Measurements from ENCODE around the gene MYO1A. TPM values are rescaled to one million over a fixed set of nuclear protein-coding genes. Genes with fewer than 3 reads are reported as not detected.

Gene MYO1A
- total and polyA plus RNA-seq, 2 of the 13 experiments (the other 11 are each of a cell fraction or from before 2014, with no cell fraction given), result 5.3 to 6.0 TPM

- no peak for TF ChIP-seq HES4 (CRISPR knock-in tag; IDR thresholded peaks at IDR 0.05; ENCODE audit: borderline replicate concordance)
Measured at GRCh38 chr12:57010627-57011247, 39.2 kb downstream of the MYO1A start (continued).

GRCh38 chr12:57009949-57010626, 39.8 kb downstream of the MYO1A start:
- H3K4me2 ChIP-seq (ENCODE audit: low read depth, low read length), result no peak overlapping the region
- H3K9me3 ChIP-seq (ENCODE audit: low read length), result no peaks in the 10 kb centered on the region
- H3K4me3 ChIP-seq (replicated peaks in 1 of 3; ENCODE audit: insufficient read depth in 1 of 3, low read depth in 2 of 3, low read length in 3 of 3), result no peak overlapping the region
- H3K4me1 ChIP-seq (ENCODE audit: insufficient read depth, low read length), result peaks cover 35% of the 10 kb centered on the region
- BruUV-seq (replicated peaks), result no TSS peak
- WGBS (ENCODE audit: low lambda C conversion rate), result 57% methylated on average over 5 of the region's 5 CpGs
- ATAC-seq, result no peak
- ChIA-PET CTCF (ENCODE audit: low intra/inter-chr PET ratio, low total read pairs) (interaction anchor here (0.7 to 4.6 kb wide), 2 partner anchors 52 to 77 kb away, joined by 3 to 72 read pairs; no protein-coding TSS in a partner anchor), POLR2A (no interaction called here)
- H3K9ac ChIP-seq (ENCODE audit: insufficient read depth, low read depth, low read length), result no peak overlapping the region
- H3K27ac ChIP-seq (ENCODE audit: extremely low read length, insufficient read depth, low read length), result no peak overlapping the region
- intact Hi-C loops (cut with micrococcal nuclease; ENCODE audit: unreplicated experiment), result loop anchor here (2.0 kb wide), 1 partner anchor 103 kb away; no protein-coding TSS in a partner anchor
- no peak overlapping the region for H2AFZ ChIP-seq (ENCODE audit: low read length)
- H3K36me3 ChIP-seq (replicated peaks in 1 of 2; ENCODE audit: control insufficient read depth in 1 of 2, insufficient read depth in 2 of 2, low read length in 2 of 2), result no peaks in the 10 kb centered on the region
- TF ChIP-seq TERF1 (CRISPR knock-in tag; IDR thresholded peaks at IDR 0.05) (no peak), SOX6 (IDR thresholded peaks at IDR 0.05) (no peak), SOX6 (CRISPR knock-in tag; IDR thresholded peaks at IDR 0.05) (no peak), NFATC3 (CRISPR knock-in tag; IDR thresholded peaks at IDR 0.05) (no peak), ATAD3A (CRISPR knock-in tag; IDR thresholded peaks at IDR 0.05) (no peak), ZNF121 (CRISPR knock-in tag; IDR thresholded peaks at IDR 0.05) (no peak), ZMAT3 (CRISPR knock-in tag; conservative IDR thresholded peaks at IDR 0.05) (no peak), ZNF460 (CRISPR knock-in tag; IDR thresholded peaks at IDR 0.05; ENCODE audit: borderline replicate concordance) (no peak), MTERF4 (CRISPR knock-in tag; IDR thresholded peaks at IDR 0.05) (no peak)
- in situ Hi-C loops (cut with HindIII; ENCODE audit: extremely low pct_ligation_motif_present, low pct_unique_long_range_greater_than_20kb), result loop anchor here (5.0 kb wide), 2 partner anchors 42 to 102 kb away; partner anchors contain the start of genes MYO1A and STAT6
- H4K20me1 ChIP-seq (ENCODE audit: insufficient read depth, low read length), result no peaks in the 10 kb centered on the region
- H3K79me2 ChIP-seq (ENCODE audit: insufficient read depth, low read length), result peaks cover 8% of the 10 kb centered on the region
- H3K27me3 ChIP-seq (ENCODE audit: control insufficient read depth in 1 of 2, insufficient read depth in 2 of 2, low read length in 2 of 2), result peaks cover 3 to 28% of the 10 kb centered on the region in 2 experiments; a peak in 3 of 5 replicates
- FAIRE-seq, result no peak
- DNase-seq (ENCODE audit: low spot score), result no peak

Data from HepG2 (cell line).